ENCODE data around the gene PCSK4. TPM values are rescaled to one million over a fixed set of nuclear protein-coding genes. Genes with fewer than 3 reads are reported as not detected.
"Not testable (repeated sequence)": the region's sequence is repeated elsewhere in the genome, so short reads cannot be mapped to it uniquely, and the experiment has no call there.

Gene PCSK4
- total RNA-seq, 6 experiments from 2014 or later, result 0.34 to 1.2 (median 0.98) TPM

DNA sequence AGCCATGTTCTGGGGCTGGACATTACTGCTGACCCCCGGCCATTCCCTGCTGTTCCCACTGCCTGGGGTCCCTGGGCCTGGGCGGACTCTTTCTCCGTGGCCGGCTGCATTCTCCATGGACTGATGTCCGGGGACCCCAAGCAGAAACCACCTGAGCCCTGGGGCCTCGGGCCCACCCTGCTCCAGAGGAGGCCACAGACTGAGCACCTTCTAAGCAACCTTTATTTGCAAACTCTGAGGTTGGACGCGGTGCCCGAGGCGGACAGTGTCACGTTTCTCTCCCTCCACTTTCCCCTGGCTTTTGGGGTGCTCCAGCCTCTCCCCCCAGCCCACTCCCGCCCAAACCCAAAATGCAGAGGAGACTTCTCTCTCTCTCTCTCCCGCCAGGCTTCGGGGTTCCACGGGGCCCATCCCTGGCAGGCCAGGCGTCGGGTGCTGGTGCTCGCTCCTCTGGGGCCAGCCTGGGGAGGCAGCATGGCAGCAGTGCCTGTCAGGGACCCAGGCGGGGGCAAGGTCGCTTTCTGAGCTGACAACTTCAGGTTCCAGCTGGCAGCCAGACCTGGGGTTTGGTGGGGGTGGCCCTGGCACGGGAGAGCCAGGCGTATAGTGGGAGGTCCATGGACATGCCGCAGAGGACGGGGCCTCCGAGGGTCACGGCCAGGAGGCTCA, 8.8 kb downstream of the PCSK4 start:
- Mint-ChIP-seq H3K4me1 (ENCODE audit: low read depth) (peaks cover 11% of the 10 kb centered on the region), H3K36me3 (ENCODE audit: low read depth) (no peaks in the 10 kb centered on the region; the same call in 1 of the 2 replicates), H3K27ac (no peak overlapping the region), H3K9me3 (no peaks in the 10 kb centered on the region), H3K27me3 (ENCODE audit: insufficient read depth) (peaks cover 3% of the 10 kb centered on the region; the same call in 1 of the 2 replicates), H3K4me3 (no peak overlapping the region)
- no peak for TF ChIP-seq CTCF (IDR thresholded peaks at IDR 0.05)
- DNase-seq, result no peak

DNA sequence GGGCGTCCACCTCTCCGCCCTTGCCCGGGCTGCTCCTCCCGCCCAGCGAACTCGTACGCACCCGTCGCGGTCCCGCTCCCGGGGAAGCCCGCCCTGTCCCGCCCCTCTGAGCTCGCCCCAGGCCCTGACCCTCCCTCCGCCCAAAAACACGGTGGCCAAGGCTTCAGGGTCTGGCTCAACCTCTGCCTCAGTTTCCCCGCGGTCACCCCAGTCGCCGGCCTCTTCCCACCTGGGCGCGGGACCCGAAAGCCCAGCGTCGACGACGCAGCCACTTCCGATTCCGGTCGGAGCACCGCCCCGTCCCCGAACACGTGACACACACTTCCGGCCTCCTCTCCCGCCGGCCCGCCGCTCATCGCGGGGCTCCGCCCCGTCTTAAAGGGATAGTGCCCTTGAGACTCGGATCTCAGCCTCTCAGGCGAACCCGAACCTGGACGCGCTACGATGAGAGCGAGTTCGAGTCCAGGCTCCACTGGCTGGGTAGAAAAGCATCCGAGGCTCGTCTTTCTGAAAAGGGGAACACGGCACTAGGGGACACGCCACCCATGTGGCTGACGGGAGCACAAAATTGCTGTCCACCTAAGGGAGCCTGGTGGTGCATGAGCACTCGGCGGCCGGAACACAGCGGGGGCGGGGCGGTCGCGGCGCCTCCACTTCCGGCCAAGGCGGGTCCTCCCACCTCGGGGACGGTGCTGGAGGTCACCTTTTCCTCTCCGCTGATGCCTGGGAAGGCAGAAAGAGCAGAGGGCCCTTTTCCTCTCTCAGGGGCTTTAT, 11.0 kb downstream of the PCSK4 start, which contains the start of gene C19orf25:
Gene C19orf25 (minus strand): TSS at position 282 of the 774 bp plus-strand sequence. CDS start 312 bp downstream, outside the sequence.
- H3K36me3 Mint-ChIP-seq (ENCODE audit: low read depth), result no peaks in the 10 kb centered on the region; the same call in 1 of the 2 replicates
- H3K27me3 Mint-ChIP-seq (ENCODE audit: insufficient read depth), result peaks cover 3% of the 10 kb centered on the region; the same call in 1 of the 2 replicates
- peak within 1 kb of the TSS; percentile 93 for H3K4me3 Mint-ChIP-seq
- DNase-seq, result peak; percentile 88
- 0 out of 2 replicates have a peak, but pooled peaks have one; percentile 12 for TF ChIP-seq CTCF (IDR thresholded peaks at IDR 0.05)
- H3K4me1 Mint-ChIP-seq (ENCODE audit: low read depth), result peaks cover 11% of the 10 kb centered on the region
- H3K9me3 Mint-ChIP-seq, result no peaks in the 10 kb centered on the region
- H3K27ac Mint-ChIP-seq, result peak within 1 kb of the TSS; percentile 90

DNA sequence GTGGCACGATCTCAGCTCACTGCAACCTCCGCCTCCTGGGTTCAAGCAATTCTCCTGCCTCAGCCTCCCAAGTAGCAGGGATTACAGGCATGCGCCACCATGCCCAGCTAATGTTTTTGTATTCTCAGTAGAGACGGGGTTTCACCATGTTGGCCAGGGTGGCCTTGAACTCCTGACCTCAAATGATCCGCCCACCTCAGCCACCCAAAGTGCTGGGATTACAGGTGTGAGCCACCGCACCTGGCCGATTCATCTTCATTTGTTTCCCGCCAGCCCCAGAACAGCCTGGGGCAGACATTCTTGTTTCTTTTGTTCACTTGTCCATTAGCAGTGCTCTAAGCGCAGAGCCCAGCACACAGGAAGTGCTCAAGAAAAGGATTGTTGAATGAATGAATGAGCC, 13.1 kb downstream of the PCSK4 start:
- H3K27ac Mint-ChIP-seq; H3K27me3 Mint-ChIP-seq (ENCODE audit: insufficient read depth); DNase-seq; H3K9me3 Mint-ChIP-seq; H3K36me3 Mint-ChIP-seq (ENCODE audit: low read depth): not testable (repeated sequence)
- H3K4me1 Mint-ChIP-seq (ENCODE audit: low read depth), result peaks cover 11% of the 10 kb centered on the region
- H3K4me3 Mint-ChIP-seq, result peak overlapping the region; percentile 30; the same call in 1 of the 2 replicates

GRCh38 chr19:1475751-1476437, 14.3 kb downstream of the PCSK4 start:
- no peak for DNase-seq
- Mint-ChIP-seq H3K27me3 (ENCODE audit: insufficient read depth) (peaks cover 6% of the 10 kb centered on the region), H3K36me3 (ENCODE audit: low read depth) (no peaks in the 10 kb centered on the region; the same call in 1 of the 2 replicates), H3K4me1 (ENCODE audit: low read depth) (peaks cover 11% of the 10 kb centered on the region), H3K9me3 (no peaks in the 10 kb centered on the region), H3K27ac (no peak overlapping the region), H3K4me3 (no peak overlapping the region)
- TF ChIP-seq CTCF (IDR thresholded peaks at IDR 0.05), result no peak

- Mint-ChIP-seq H3K4me1 (ENCODE audit: low read depth) (peaks cover 11% of the 10 kb centered on the region), H3K4me3 (no peak overlapping the region), H3K27ac (no peak overlapping the region), H3K9me3 (no peaks in the 10 kb centered on the region), H3K27me3 (ENCODE audit: insufficient read depth) (peaks cover 9% of the 10 kb centered on the region), H3K36me3 (ENCODE audit: low read depth) (no peaks in the 10 kb centered on the region; the same call in 1 of the 2 replicates)
- no peak for DNase-seq
- no peak for TF ChIP-seq CTCF (IDR thresholded peaks at IDR 0.05)
Measured at GRCh38 chr19:1474765-1475351, 15.3 kb downstream of the PCSK4 start.
